H1 (cell line): ENCODE results near the gene TFAP2E. TPM values are rescaled to one million over a fixed set of nuclear protein-coding genes. Genes with fewer than 3 reads are reported as not detected.

Source experiments
- RNF2 ChIP-seq: fragments of 200-900, 300-1000 bp; sonication (generic); IDR thresholded peaks from 2 replicates; pipeline ENCODE4 v1.7.1; 2016; ENCODE audit warnings: borderline replicate concordance, low read depth, mild to moderate bottlenecking, antibody characterized with exemption, low read length; ENCODE audit not compliant: poor library complexity, severe bottlenecking; ENCODE audit errors: missing control alignments
- polyA plus RNA-seq, 7 experiments: library from polyadenylated mRNA; depleted of rRNA in 3 of 7; stranded (reverse) in 5 of 7; unstranded in 2 of 7; fragments of >200 nt in 5 of 7; fragments of 200-250 nt in 2 of 7; gene quantifications; 1 replicate in 5 of 7; 2 replicates in 1 of 7; 4 replicates in 1 of 7; pipeline versions ENCODE4 v1.2.1 to v1.2.3, GENCODE V29; 2011 to 2013; ENCODE audit warnings: missing spikeins in 2 of 7, mixed read lengths in 2 of 7
- total RNA-seq: library from RNA; stranded (reverse); fragmentation: NEBNext Ultra II Directional; extraction: Animal tissue kit (Norgen Biotek cat#: 25700); gene quantifications from 2 replicates; pipeline ENCODE4 v1.2.1, GENCODE V29; 2021

TFAP2E gene
- total and polyA plus RNA-seq, 2 of the 8 experiments (the other 6 are each of a cell fraction or from before 2014, with no cell fraction given): 0.24 to 0.50 TPM

DNA sequence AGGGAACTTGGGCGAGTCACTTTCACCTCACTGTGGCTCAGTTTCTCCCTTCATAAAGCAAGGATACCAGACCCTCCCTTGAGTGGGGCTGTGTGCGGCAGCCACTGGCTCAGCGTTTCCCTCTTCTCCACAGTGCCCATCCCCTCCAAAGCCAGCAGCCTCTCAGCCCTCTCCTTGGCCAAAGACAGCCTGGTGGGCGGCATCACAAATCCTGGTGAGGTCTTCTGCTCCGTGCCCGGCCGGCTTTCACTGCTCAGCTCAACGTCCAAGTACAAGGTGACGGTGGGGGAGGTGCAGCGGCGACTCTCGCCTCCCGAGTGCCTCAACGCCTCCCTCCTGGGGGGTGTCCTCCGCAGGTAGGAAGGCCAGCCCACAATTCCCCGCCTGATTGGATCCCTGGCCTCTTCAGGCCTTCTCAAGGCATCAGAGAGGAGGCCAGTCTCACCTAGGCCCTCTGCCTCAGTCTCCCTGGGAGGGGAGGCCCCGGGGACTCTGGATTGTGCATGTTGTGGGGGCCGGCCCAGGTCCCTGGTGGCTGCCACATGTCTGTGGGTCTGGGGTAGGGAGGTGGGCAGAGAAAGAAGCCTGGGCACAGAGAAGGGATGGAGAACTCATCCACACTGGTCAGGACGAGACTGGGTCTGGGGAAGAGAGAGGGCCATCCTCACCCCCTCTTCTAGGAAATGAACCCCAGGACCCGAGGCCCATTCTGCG is 15.2 kb downstream of the TFAP2E start (continued):
- TF ChIP-seq RNF2: no peak
